Stimulated activated CD4-positive, alpha-beta T cell treated with anti-CD3 and anti-CD28 coated beads, Interleukin-15, amount 100 ng/mL, for 48 hours (primary cell): ENCODE measurements around the gene MBOAT7.
"Not testable (repeated sequence)": the region's sequence is repeated elsewhere in the genome, so short reads cannot be mapped to it uniquely, and the experiment has no call there.

ENCODE experiments used
- DNase-seq, 2 donors: peaks; one replicate each; pipeline ENCODE4 v3.0.0-alpha.2; 2020; ENCODE audit warnings: low read depth in 2 of 2

Gene MBOAT7

GRCh38 chr19:54209058-54209810 is 19.9 kb upstream of the MBOAT7 start:
- no peak for DNase-seq

- DNase-seq, result no peak
Observed at GRCh38 chr19:54208784-54209057, 19.3 kb upstream of the MBOAT7 start.

GRCh38 chr19:54207983-54208783 is 18.8 kb upstream of the MBOAT7 start:
- DNase-seq, result peak; percentile 41 to 58

GRCh38 chr19:54207676-54207982 is 18.2 kb upstream of the MBOAT7 start:
- no peak for DNase-seq

- DNase-seq, result not testable (repeated sequence)
Observed at GRCh38 chr19:54207193-54207592, 17.8 kb upstream of the MBOAT7 start.

GRCh38 chr19:54206831-54207177 is 17.4 kb upstream of the MBOAT7 start:
- DNase-seq, result no peak

GRCh38 chr19:54206030-54206830 is 16.9 kb upstream of the MBOAT7 start:
- no peak for DNase-seq

GRCh38 chr19:54204767-54205468 is 15.5 kb upstream of the MBOAT7 start:
- DNase-seq, result no peak

- no peak for DNase-seq
Observed at GRCh38 chr19:54203151-54203611, 13.8 kb upstream of the MBOAT7 start.

- no peak for DNase-seq
Observed at GRCh38 chr19:54201980-54202379, 12.6 kb upstream of the MBOAT7 start.

- DNase-seq, result no peak
Observed at GRCh38 chr19:54201172-54201701, 11.9 kb upstream of the MBOAT7 start.

GRCh38 chr19:54199401-54199800 is 10.0 kb upstream of the MBOAT7 start:
- no peak for DNase-seq

GRCh38 chr19:54197121-54197520 is 7.7 kb upstream of the MBOAT7 start:
- no peak for DNase-seq

- no peak for DNase-seq
Observed at GRCh38 chr19:54196536-54196935, 7.2 kb upstream of the MBOAT7 start.

GRCh38 chr19:54194463-54194862 is 5.1 kb upstream of the MBOAT7 start:
- DNase-seq, result not testable (repeated sequence)

- DNase-seq, result no peak
Observed at GRCh38 chr19:54193011-54193410, 3.6 kb upstream of the MBOAT7 start.

GRCh38 chr19:54191811-54192453 is 2.6 kb upstream of the MBOAT7 start:
- DNase-seq, result no peak

GRCh38 chr19:54191011-54191810 is 1.8 kb upstream of the MBOAT7 start, which contains the start of gene TSEN34:
Gene TSEN34, plus strand, starts transcription at chr19:54191308. Its CDS starts 57 bp downstream, at chr19:54191365.
- peak; percentile 71 to 80 for DNase-seq

- DNase-seq, result peak; percentile 100
Observed at GRCh38 chr19:54190503-54191010, 1.2 kb upstream of the MBOAT7 start.
